Left ventricle myocardium inferior (tissue), 1 donor: ENCODE measurements around the gene POLG. TPM values are rescaled to one million over a fixed set of nuclear protein-coding genes. Genes with fewer than 3 reads are reported as not detected.

Source experiments
- DNase-seq: peaks from one replicate; pipeline ENCODE4 v3.0.0-alpha.2; 2020
- H3K27ac ChIP-seq: fragments of 200-600 bp; replicated peaks from 2 replicates; pipeline ENCODE4 v1.8.0; 2021
- H3K27me3 ChIP-seq: fragments of 200-600 bp; 2 replicates; pipeline ENCODE4 v1.8.0; 2021; ENCODE audit warnings: low read depth
- H3K36me3 ChIP-seq: fragments of 200-600 bp; 2 replicates; pipeline ENCODE4 v1.8.0; 2021
- H3K4me1 ChIP-seq: fragments of 200-600 bp; 2 replicates; pipeline ENCODE4 v1.8.0; 2021
- H3K4me3 ChIP-seq: fragments of 200-600 bp; 2 replicates; pipeline ENCODE4 v1.8.0; 2021; ENCODE audit warnings: mild to moderate bottlenecking, moderate library complexity
- H3K9me3 ChIP-seq: fragments of 200-600 bp; replicated peaks from 2 replicates; pipeline ENCODE4 v1.8.0; 2021
- CTCF ChIP-seq: fragments of 200-600 bp; IDR thresholded peaks from 2 replicates; pipeline ENCODE4 v1.8.0; 2021; ENCODE audit warnings: antibody characterized with exemption, mild to moderate bottlenecking, borderline replicate concordance
- intact Hi-C: fragments of 100-400 bp; cut with micrococcal nuclease; formaldehyde crosslinking; loops from one replicate; pipeline ENCODE4 v1.11.0; 2022
- long read RNA-seq: library from polyadenylated mRNA; unstranded; transcript quantifications from one replicate; pipeline ENCODE4 v2.0.0, GENCODE V29; 2021
- total RNA-seq: library from RNA; stranded (reverse); fragmentation: NEBNext Ultra II Directional; extraction: Animal tissue kit (Norgen Biotek cat#: 25700); gene quantifications from one replicate; pipeline ENCODE4 v1.2.1, GENCODE V29; 2021
- donor health status: DM: no; HTN: yes; CAD: no; lungs with severe emphysema.

The POLG gene
- total RNA-seq, result 31.1 TPM
- long read RNA-seq, full-length matches to known transcripts, result 44 of 84 reads
- long read RNA-seq, partial matches to known transcripts, result 25 of 84 reads
- long read RNA-seq, other reads (novel, unspliced or antisense), result 15 of 84 reads

GRCh38 chr15:89334510-89335297 is at the start of gene POLG:
POLG (minus strand) TSS chr15:89334824; CDS start chr15:89333754, 1,070 bp downstream.
- intact Hi-C loops, result no loop called here
- no peak for TF ChIP-seq CTCF
- H3K9me3 ChIP-seq, result no peaks in the 10 kb centered on the region
- H3K4me1 ChIP-seq, result peaks cover 63% of the 10 kb centered on the region
- peak; percentile 98 for DNase-seq
- H3K36me3 ChIP-seq, result peaks cover 39% of the 10 kb centered on the region
- peak within 1 kb of the TSS; percentile 93 for H3K4me3 ChIP-seq
- peak within 1 kb of the TSS; percentile 98 for H3K27ac ChIP-seq
- no peaks in the 10 kb centered on the region for H3K27me3 ChIP-seq

GRCh38 chr15:89384176-89384604 is 49.6 kb upstream of the POLG start:
- Histone ChIP-seq H3K9me3 (no peaks in the 10 kb centered on the region), H3K4me1 (peaks cover 4% of the 10 kb centered on the region), H3K27me3 (peaks cover 89% of the 10 kb centered on the region), H3K4me3 (no peak overlapping the region), H3K27ac (no peak overlapping the region), H3K36me3 (no peaks in the 10 kb centered on the region)
- no peak for TF ChIP-seq CTCF
- intact Hi-C loops, result no loop called here
- DNase-seq, result no peak

DNA sequence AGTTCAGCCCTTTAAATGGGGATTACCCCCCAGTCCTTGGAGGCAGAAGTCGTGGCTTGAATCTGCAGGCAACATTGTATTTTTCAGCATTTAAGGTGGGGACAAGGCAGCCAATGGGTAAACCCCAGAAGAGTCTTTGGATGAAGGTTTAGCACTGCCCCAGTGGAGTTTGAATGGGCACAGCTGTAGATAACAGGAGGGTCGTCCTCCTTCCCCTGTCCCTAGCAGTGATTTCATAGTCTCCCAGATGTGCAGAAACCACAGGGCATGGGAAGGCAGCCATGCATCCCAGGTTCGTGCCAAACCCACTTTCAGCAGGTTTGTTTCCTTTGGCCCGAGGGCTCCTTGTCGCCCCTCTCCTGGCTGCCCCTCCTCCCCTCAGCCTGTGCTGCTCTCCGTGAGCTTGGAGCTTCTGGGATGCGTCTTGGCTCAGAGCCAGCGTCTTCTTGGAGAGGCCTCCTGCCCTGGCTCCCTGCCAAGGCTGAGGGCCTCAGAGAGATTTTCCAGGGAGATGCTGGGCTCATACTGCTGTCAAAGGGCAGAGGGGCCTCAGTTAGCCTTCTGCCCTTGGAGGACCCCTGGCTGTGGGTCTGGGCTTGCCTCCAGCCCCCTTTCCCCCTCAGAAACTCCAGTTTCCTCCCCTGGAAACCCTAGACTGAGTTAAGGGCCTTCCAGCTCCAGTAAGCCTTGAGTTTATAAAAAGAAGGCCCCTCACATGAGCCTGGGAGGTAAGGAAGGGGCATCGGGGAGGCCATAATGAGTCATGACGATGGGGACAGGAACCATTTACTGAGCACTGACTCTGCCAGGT is 48.9 kb upstream of the POLG start:
- H3K4me3 ChIP-seq, result no peak overlapping the region
- H3K9me3 ChIP-seq, result no peaks in the 10 kb centered on the region
- no peaks in the 10 kb centered on the region for H3K36me3 ChIP-seq
- no peak for TF ChIP-seq CTCF
- intact Hi-C loops, result no loop called here
- no peak overlapping the region for H3K27ac ChIP-seq
- peaks cover 90% of the 10 kb centered on the region for H3K27me3 ChIP-seq
- DNase-seq, result peak; percentile 60
- H3K4me1 ChIP-seq, result peaks cover 10% of the 10 kb centered on the region

DNA sequence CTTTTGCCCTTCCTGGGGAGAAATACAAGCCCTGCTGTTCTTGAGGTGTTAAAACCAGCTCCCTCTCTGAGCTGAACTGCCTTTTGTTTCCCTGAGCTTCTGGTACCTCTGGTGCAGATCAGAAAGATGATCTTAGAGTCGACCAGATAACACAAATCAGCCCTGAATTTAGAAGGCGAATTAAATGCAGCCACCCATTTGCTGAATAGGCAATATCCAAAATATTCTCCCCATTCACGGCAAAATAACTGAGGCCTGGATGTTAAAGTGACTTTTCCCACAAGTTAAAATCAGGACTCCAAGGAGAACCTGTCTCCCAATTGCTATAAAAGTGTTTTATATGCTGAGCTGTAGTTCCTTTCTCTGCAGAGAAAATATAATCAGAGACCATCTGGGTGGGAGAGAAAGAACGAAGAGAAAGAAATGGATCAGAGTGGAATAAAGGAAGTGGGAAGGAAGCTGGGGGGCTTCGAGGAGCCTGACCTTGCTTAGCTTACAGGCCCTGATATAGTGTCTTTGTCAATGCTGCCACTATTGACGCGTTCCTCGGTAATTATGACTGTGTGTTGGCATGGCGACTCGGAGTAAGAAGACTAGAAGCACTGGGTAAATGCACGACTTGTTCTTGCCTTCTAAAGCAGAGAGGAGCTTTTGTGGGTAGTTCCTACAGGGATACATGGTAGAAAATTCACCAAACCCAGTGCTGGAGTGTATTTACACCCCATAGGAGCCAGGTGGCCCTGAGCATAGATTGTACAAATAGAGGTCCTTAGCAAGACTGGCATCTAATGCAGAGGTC is 47.5 kb upstream of the POLG start:
- TF ChIP-seq CTCF, result no peak
- H3K27me3 ChIP-seq, result peaks cover 91% of the 10 kb centered on the region
- no peak overlapping the region for H3K4me3 ChIP-seq
- no peaks in the 10 kb centered on the region for H3K9me3 ChIP-seq
- peaks cover 21% of the 10 kb centered on the region for H3K4me1 ChIP-seq
- intact Hi-C loops, result no loop called here
- H3K27ac ChIP-seq, result no peak overlapping the region
- H3K36me3 ChIP-seq, result no peaks in the 10 kb centered on the region
- DNase-seq, result no peak

DNA sequence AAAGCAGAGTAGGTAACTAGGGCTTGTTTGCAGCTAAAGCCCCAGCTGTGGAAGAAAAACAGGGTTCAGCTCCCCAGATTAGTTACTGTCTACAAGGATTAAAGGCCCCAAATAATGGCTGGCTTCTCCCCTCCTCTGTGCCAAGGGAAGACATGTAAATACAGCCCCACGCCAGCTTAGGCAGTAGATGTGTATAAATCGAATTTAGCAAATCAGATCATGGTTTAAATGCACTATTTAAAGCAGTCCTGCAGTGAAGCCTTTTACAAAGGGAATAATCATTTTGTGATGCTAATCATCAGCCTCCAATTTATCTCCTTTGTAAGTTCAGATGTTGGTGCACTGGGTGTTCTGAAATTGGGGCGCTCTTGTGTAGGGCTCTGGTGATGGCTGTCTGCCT is 46.7 kb upstream of the POLG start:
- Histone ChIP-seq H3K4me1 (peaks cover 21% of the 10 kb centered on the region), H3K27me3 (peaks cover 98% of the 10 kb centered on the region), H3K9me3 (no peaks in the 10 kb centered on the region), H3K36me3 (no peaks in the 10 kb centered on the region), H3K27ac (no peak overlapping the region), H3K4me3 (no peak overlapping the region)
- no peak for DNase-seq
- TF ChIP-seq CTCF, result no peak
- intact Hi-C loops, result no loop called here
